Muscle of leg (tissue), 11 donors: ENCODE measurements around the gene SNX17. TPM values are rescaled to one million over a fixed set of nuclear protein-coding genes. Genes with fewer than 3 reads are reported as not detected.
"Not testable (repeated sequence)": the region's sequence is repeated elsewhere in the genome, so short reads cannot be mapped to it uniquely, and the experiment has no call there.

Experiments used
- DNase-seq: peaks from one replicate; pipeline ENCODE4 v3.0.0; 2013
- H3K27ac ChIP-seq: one replicate; pipeline ENCODE4 v1.5.1; 2013; ENCODE audit warnings: mild to moderate bottlenecking, low read length, control low read depth
- H3K27me3 ChIP-seq: one replicate; pipeline ENCODE4 v1.6.1; 2013; ENCODE audit warnings: low read length; ENCODE audit not compliant: control insufficient read depth, insufficient read depth
- H3K36me3 ChIP-seq: one replicate; pipeline ENCODE4 v1.6.1; 2013; ENCODE audit warnings: low read length; ENCODE audit not compliant: control insufficient read depth, insufficient read depth
- H3K4me1 ChIP-seq: one replicate; pipeline ENCODE4 v1.6.1; 2013; ENCODE audit warnings: low read length; ENCODE audit not compliant: control insufficient read depth, insufficient read depth
- H3K4me3 ChIP-seq: one replicate; pipeline ENCODE4 v1.5.1; 2013; ENCODE audit warnings: low read length, control low read depth
- H3K9me3 ChIP-seq: replicated peaks from 2 replicates; pipeline ENCODE4 v1.6.1; 2013; ENCODE audit warnings: low read depth, low read length; ENCODE audit not compliant: control insufficient read depth
- WGBS: methylation state at CpG from one replicate; pipeline ENCODE4 v1.1.5; 2013; ENCODE audit warnings: missing lambda C conversion rate; ENCODE audit not compliant: insufficient coverage; 5-methylcytosine and 5-hydroxymethylcytosine counted together
- polyA plus RNA-seq, 8 donors: library from polyadenylated mRNA; unstranded; fragments of 120-200 nt; gene quantifications; one replicate each; pipeline versions ENCODE4 v1.2.1 to v1.2.3, GENCODE V29; 2013; ENCODE audit warnings: inconsistent platforms in 1 of 8, low replicate concordance in 1 of 8; ENCODE audit not compliant: insufficient read length in 8 of 8, insufficient read depth in 1 of 8
- total RNA-seq: library from RNA; stranded (reverse); fragments of 120-200 nt; gene quantifications from one replicate; pipeline ENCODE4 v1.2.4, GENCODE V29; 2013

The SNX17 gene
- total and polyA plus RNA-seq, 9 donors, result 71.2 to 87.1 (median 80.5) TPM

- Histone ChIP-seq H3K9me3 (no peaks in the 10 kb centered on the region), H3K36me3 (peaks cover 74% of the 10 kb centered on the region), H3K4me3 (no peak overlapping the region), H3K27ac (no peak overlapping the region), H3K4me1 (no peaks in the 10 kb centered on the region), H3K27me3 (no peaks in the 10 kb centered on the region)
- WGBS, result 100% methylated on average over 5 of the region's 7 CpGs
- no peak for DNase-seq
These were observed 34.2 kb upstream of the SNX17 start for GRCh38 chr2:27336173-27336572.

GRCh38 chr2:27347641-27348040 is 22.8 kb upstream of the SNX17 start:
- Histone ChIP-seq H3K9me3 (no peaks in the 10 kb centered on the region), H3K36me3 (peaks cover 8% of the 10 kb centered on the region), H3K27me3 (no peaks in the 10 kb centered on the region), H3K4me3 (no peak overlapping the region), H3K4me1 (no peaks in the 10 kb centered on the region), H3K27ac (no peak overlapping the region)
- DNase-seq, result no peak
- 88% methylated on average over 2 of the region's 2 CpGs for WGBS

GRCh38 chr2:27350106-27350693 is 20.2 kb upstream of the SNX17 start:
- Histone ChIP-seq H3K27ac (no peak overlapping the region), H3K27me3 (no peaks in the 10 kb centered on the region), H3K36me3 (no peaks in the 10 kb centered on the region), H3K4me3 (no peak overlapping the region), H3K4me1 (peaks cover 2% of the 10 kb centered on the region), H3K9me3 (no peaks in the 10 kb centered on the region)
- WGBS, result 86% methylated on average over 5 of the region's 7 CpGs
- DNase-seq, result no peak

- no peak for DNase-seq
- 85% methylated on average over 5 of the region's 6 CpGs for WGBS
- Histone ChIP-seq H3K27ac (no peak overlapping the region), H3K4me1 (peaks cover 7% of the 10 kb centered on the region), H3K27me3 (no peaks in the 10 kb centered on the region), H3K36me3 (no peaks in the 10 kb centered on the region), H3K9me3 (no peaks in the 10 kb centered on the region), H3K4me3 (no peak overlapping the region)
These were observed 18.4 kb upstream of the SNX17 start for GRCh38 chr2:27351802-27352598.

DNA sequence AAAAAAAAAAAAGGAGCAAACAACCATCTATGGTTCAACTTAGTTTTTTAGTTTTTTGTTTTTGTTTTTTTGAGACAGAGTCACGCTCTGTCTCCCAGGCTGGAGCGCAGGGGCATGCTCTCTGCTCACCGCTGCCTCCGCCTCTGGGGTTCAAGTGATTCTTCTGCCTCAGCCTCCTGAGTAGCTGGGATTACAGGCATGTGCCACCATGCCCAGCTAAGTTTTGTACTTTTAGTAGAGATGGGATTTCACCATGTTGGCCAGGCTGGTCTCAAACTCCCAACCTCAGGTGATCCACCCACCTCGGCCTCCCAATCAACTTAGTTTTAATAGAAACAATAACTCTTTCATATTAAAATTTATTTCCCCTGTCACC is 17.0 kb upstream of the SNX17 start:
- not testable (repeated sequence) for H3K27ac ChIP-seq, H3K27me3 ChIP-seq, H3K36me3 ChIP-seq, H3K4me3 ChIP-seq, H3K9me3 ChIP-seq, DNase-seq
- peaks cover 17% of the 10 kb centered on the region for H3K4me1 ChIP-seq
- WGBS, result 100% methylated on average over 1 of the region's 5 CpGs

DNA sequence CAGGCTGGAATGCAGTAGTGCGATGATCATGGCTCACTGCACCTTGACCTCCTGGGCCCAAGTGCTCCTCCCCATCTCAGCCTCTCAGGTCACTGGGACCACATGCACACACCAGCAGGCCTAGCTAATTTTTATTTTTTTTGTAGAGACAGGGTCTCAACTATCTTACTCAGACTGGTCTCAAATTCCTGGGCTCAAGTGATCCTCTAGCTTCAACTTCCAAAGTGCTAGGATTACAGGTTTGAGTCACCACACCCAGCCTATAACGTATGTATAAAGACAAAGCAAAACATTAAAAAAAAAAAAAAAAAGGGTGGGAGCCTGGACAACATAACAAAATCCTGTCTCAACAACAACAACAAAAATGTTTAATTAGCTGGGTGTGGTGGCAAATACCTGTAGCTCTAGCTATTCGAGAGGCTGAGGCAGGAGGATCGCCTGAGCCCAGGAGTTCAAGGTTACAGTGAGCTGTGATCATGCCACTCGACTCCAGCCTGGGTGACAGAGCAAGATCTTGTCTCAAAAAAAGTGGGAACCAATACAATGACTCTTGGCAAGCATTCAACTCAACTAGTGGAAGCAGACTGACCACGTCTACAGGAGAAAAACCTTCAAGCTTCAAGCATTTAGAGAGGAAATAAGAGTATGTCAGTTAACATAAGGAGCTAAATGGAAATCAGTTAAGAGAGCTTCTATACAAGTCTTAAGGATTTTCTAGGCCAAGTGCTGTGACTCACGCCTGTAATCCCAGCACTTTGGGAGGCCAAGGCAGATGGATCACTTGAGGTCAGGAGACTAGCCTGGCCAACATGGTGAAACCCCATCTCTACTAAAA is 16.4 kb upstream of the SNX17 start:
- no peaks in the 10 kb centered on the region for H3K36me3 ChIP-seq
- no peak overlapping the region for H3K27ac ChIP-seq
- no peak overlapping the region for H3K4me3 ChIP-seq
- 67% methylated on average over 3 of the region's 7 CpGs for WGBS
- peaks cover 17% of the 10 kb centered on the region for H3K4me1 ChIP-seq
- no peaks in the 10 kb centered on the region for H3K27me3 ChIP-seq
- H3K9me3 ChIP-seq, result no peaks in the 10 kb centered on the region
- no peak for DNase-seq

- H3K27ac ChIP-seq, result no peak overlapping the region
- no peaks in the 10 kb centered on the region for H3K27me3 ChIP-seq
- 92% methylated on average over 4 of the region's 7 CpGs for WGBS
- H3K4me1 ChIP-seq, result peaks cover 17% of the 10 kb centered on the region
- H3K4me3 ChIP-seq, result no peak overlapping the region
- no peak for DNase-seq
- no peaks in the 10 kb centered on the region for H3K9me3 ChIP-seq
- H3K36me3 ChIP-seq, result no peaks in the 10 kb centered on the region
These were observed 15.9 kb upstream of the SNX17 start for GRCh38 chr2:27354597-27354927.

- no peaks in the 10 kb centered on the region for H3K9me3 ChIP-seq
- no peaks in the 10 kb centered on the region for H3K27me3 ChIP-seq
- H3K36me3 ChIP-seq, result no peaks in the 10 kb centered on the region
- H3K4me1 ChIP-seq, result peaks cover 17% of the 10 kb centered on the region
- 0% methylated on average over 12 of the region's 12 CpGs for WGBS
- DNase-seq, result peak; percentile 42
- H3K4me3 ChIP-seq, result peak overlapping the region; percentile 84
- H3K27ac ChIP-seq, result peak overlapping the region; percentile 95
These were observed 14.4 kb upstream of the SNX17 start for GRCh38 chr2:27356056-27356381.

DNA sequence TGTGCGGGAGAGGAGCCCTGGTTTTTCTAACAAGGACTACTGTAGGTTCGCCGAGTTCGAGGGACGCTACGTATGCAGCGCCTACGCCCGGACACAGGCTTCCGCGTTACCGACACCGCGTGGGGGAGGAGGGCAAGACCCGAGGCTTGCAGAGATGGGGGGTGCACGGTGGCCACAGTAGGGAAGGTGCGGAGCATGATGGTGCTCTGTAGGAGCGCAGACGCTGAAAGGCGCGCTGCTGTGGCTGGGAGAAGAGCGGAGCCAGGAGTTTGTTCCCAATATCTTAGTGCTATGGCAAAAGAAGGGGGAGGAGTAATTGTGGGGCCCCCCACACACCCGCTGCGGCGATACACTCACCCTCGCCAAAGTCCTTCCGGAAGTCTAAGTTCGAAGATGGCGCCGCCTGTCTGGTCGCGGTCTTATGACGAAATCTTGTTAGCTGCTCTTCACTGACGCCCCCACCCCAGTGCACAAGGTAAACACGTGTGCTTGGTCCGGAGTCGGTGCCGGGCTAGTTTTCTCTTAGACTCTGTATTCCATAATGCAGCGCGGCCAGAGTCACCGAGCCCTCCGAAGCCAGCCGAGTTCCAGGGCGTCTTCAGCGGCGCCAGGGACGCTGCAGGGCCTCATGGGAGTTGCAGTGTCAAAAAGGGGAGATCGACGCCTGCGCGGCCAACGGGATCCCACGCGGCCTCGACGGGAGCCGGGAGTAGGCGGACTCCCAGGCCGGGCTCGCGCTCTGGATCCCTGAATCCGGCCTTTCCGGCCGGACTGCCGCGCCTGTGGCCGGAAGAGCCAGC is 13.8 kb upstream of the SNX17 start, which contains the start of gene GTF3C2:
TSS of gene GTF3C2 (minus strand) at position 383 of the 800 bp plus-strand sequence. CDS start 13,210 bp downstream, outside the sequence.
- peak within 1 kb of the TSS; percentile 95 for H3K27ac ChIP-seq
- peak within 1 kb of the TSS; percentile 84 for H3K4me3 ChIP-seq
- no peaks in the 10 kb centered on the region for H3K9me3 ChIP-seq
- H3K4me1 ChIP-seq, result peaks cover 17% of the 10 kb centered on the region
- no peaks in the 10 kb centered on the region for H3K27me3 ChIP-seq
- WGBS, result under 1% methylated on average over 67 of the region's 67 CpGs
- peak; percentile 99 for DNase-seq
- no peaks in the 10 kb centered on the region for H3K36me3 ChIP-seq
